GM18517 (cell line): ENCODE measurements around the gene RRAGB.
"Not testable (repeated sequence)": the region's sequence is repeated elsewhere in the genome, so short reads cannot be mapped to it uniquely, and the experiment has no call there.

Experiments
- ATAC-seq: cut with Tn5 transposase; IDR thresholded peaks from one replicate; pipeline ENCODE4 v1.9.1; 2021; ENCODE audit warnings: mild to moderate bottlenecking, moderate library complexity; ENCODE audit not compliant: unreplicated experiment

The RRAGB gene

DNA sequence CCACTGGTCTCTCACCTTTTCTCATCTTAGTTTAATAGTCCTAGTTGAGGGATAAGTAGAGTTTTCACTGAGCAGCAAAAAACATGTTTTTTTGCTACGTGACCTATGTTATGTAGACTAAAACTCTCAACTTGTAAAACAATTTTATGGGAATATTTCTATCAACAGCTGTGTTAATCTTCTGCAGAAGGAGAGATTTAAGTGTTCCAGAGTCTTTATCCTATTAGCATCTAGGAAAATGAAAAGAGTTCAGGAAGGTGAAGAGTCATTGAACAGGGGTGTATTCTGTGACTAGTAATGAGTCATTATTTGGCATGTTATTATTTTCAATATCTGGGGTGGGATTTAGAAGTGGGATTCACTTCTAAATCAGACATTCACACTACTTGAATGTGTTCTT lies 41.9 kb downstream of the RRAGB start:
- ATAC-seq, result no peak

DNA sequence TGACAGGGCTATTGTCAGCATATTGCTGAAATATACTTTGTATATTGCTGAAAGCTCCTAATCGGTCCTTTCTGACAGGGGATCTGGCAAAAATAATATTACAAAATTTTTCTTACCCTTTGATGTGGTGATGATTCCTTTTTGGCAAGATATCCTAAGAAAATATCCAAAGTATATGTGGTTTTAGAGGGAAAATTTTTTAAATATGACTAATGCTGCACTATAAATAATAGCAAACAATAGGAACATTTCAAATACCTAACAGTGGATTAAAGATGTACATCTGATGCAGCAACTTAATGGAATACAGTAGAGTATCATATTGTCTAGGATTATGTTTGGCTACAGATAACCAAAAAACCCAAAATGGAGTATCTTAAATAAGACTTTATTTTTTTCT lies 49.6 kb downstream of the RRAGB start:
- no peak for ATAC-seq

DNA sequence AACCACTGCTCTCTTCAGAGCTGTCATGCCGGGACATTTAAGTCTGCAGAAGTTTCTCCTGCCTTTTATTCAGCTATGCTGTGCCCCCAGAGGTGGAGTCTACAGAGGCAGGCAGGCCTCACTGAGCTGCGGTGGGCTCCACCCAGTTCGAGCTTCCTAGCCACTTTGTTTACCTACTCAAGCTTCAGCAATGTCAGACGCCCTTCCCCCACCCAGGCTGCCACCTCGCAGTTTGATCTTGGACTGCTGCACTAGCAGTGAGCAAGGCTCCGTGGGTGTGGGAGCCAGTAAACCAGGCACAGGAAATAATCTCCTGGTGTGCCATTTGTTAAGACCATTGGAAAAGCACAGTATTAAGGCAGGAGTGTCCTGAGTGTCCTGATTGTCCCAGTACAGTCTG lies 56.9 kb downstream of the RRAGB start:
- ATAC-seq, result not testable (repeated sequence)

DNA sequence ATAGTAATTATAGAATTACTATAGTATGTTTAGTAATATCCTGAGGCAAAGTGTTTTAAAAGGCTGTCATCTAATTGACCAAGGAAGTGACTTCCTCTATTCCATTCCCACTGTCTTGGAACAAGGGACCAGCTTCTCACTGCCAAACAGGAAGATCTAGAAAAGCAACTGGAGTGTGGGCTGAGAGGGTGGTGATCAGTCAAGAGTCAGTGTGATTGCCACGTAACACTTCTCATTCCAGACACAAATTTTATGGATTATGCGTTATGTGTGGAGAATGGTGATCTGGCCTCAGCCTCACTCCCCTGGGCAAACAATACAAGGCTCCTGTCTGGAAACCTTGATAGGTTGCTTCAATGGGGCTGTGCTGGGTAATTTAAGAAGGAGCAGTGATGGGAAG lies 60.0 kb downstream of the RRAGB start:
- ATAC-seq, result no peak

DNA sequence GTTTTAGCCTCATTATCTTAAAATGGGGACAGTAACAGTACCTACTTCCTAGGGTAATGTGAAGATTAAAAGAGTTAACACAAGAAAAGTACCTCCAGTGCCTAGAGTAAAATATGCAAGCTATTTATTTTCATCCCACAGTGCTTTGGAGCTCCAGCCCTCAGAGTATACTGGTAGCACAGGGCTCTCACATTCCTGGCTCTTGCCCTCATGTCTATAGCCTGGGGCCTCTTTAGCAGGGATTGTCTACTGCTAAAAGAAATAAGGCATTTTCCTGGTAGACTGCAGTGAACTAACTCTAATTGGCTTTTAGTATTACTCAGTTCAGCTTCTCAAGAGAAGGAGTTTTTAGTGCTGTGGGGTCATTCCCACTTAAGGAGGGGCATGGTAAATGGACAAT lies 60.8 kb downstream of the RRAGB start:
- no peak for ATAC-seq

DNA sequence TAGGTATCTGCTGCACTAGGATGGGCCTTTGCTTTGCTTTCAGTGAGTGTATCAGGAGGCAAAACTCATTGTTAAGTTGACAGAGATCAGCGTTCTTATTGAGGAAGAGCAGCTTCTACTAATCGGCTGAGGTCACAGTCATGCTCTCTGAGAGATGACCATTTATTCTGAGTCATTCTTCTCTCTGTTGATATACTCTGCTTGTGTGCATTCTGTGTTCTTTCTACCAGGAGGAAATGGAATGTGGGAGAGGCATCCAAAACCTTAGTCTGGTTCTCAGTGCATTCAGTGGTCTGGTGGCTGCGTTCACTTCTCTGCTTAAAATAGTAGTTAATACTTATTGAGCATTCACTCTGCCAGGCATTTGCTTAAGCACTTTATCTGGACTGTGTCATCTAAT lies 66.2 kb downstream of the RRAGB start:
- ATAC-seq, result no peak

DNA sequence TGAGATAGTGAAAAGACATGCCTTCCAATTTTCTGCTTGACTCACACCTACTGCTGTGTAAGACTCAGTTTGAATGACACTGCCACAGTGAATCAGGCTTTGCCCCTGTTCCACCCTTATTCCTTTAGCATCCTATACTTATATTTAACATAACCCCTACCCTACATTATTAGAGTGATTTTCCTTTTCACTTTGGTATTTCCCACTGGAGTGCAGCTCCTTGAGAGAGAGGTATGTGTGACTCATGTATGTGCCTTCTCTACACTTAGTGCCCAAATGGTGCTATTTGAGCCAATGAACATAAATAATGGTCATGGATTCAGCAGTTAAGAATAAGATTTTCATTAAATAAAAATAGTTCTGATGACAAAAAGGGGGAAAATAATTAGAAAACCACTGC lies 69.5 kb downstream of the RRAGB start:
- no peak for ATAC-seq

DNA sequence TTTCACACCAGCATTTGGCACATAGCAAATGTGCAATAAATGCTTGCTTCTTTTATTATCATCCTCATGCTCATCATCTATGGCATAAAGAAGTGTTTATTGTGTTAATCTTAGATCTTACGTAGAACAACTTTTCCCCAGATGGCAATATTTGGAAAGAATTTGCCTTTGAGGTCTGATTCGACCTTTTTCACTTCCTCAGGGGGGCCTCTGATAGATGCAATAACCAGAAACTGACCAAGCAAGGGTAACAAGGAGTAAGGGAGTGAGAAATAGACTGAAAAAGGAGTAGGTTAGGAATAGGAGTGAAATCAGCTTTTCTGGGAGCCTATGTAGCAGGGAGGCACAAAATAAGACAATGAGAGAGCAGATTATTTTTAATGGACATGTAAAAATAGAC lies 70.2 kb downstream of the RRAGB start:
- ATAC-seq, result no peak

DNA sequence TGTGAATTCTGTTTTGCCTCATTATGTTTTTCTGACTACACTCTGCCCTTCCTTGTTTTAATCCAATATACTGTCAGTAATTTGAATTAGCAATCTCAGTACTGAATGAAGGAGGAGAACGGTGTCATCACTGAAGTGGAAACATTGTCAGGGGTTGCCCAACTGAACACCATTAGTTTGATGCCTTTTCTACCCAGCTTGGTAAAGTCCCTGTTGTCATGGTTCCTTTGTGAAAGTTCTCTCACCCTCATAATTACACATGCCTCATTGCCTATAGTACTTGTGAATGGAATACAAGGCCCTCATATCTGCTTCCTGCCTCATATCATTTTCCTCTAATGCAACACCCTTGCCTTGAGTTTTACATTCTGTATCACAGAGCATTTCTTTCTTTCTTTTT lies 76.9 kb downstream of the RRAGB start:
- peak; percentile 99 for ATAC-seq

DNA sequence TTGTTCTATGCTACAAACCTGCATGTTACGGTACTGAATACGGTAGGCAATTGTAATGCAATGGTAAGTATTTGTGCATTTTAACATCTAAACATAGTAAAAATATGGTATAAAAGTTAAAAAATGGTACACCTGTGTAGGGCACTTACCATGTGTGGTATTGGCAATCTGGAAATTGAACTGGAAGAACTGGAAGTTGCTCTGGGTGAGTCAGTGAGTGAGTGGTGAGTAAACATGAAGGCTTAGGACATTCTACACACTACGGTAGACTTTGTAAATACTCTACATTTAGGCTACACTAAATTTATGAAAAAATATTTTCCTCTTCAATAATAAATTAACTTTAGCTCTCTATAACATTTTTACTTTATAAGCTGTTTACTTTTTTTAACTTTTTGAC lies 78.9 kb downstream of the RRAGB start:
- ATAC-seq, result no peak

DNA sequence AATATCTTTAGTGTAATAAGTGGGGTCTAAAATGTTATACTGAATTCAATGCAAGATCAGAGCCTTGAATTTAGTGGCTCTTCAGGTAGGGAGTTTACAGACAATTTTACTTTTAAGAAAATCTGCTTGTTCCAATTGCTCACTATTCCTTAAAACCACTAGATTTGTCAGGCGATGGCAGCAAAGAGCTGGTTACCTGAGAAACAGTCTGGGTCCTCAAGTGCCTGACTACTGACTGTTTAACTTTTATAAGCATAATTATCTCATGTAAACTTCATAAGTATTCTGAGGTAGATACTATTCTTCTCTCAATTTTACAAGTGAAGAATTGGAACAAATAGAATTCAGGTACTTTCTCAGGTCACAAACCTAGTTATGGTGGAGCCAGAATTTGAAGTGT lies 84.3 kb downstream of the RRAGB start:
- no peak for ATAC-seq
